D721Med (cell line): ENCODE results near the gene IL1RAPL1.

Experiments used
- DNase-seq: peaks from one replicate; pipeline ENCODE4 v3.0.0; 2011; ENCODE audit warnings: low spot score; ENCODE audit not compliant: insufficient read length
- FAIRE-seq: peaks from 2 replicates; lab custom pipeline; 2011; peaks lifted over from hg19 to GRCh38; lab: Jason Lieb, UNC
- TF ChIP-seq, protein P1 (sequence below): IDR thresholded peaks from 2 replicates; pipeline ENCODE4 v1.5.1; 2012; ENCODE audit warnings: mild to moderate bottlenecking, control low read depth; ENCODE audit not compliant: insufficient read depth; ENCODE audit errors: missing control alignments

Gene IL1RAPL1

GRCh38 chrX:29468911-29469494, 881.8 kb downstream of the IL1RAPL1 start:
- TF ChIP-seq, protein P1, sequence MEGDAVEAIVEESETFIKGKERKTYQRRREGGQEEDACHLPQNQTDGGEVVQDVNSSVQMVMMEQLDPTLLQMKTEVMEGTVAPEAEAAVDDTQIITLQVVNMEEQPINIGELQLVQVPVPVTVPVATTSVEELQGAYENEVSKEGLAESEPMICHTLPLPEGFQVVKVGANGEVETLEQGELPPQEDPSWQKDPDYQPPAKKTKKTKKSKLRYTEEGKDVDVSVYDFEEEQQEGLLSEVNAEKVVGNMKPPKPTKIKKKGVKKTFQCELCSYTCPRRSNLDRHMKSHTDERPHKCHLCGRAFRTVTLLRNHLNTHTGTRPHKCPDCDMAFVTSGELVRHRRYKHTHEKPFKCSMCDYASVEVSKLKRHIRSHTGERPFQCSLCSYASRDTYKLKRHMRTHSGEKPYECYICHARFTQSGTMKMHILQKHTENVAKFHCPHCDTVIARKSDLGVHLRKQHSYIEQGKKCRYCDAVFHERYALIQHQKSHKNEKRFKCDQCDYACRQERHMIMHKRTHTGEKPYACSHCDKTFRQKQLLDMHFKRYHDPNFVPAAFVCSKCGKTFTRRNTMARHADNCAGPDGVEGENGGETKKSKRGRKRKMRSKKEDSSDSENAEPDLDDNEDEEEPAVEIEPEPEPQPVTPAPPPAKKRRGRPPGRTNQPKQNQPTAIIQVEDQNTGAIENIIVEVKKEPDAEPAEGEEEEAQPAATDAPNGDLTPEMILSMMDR = no peak
- FAIRE-seq (no peak), DNase-seq (no peak)

DNA sequence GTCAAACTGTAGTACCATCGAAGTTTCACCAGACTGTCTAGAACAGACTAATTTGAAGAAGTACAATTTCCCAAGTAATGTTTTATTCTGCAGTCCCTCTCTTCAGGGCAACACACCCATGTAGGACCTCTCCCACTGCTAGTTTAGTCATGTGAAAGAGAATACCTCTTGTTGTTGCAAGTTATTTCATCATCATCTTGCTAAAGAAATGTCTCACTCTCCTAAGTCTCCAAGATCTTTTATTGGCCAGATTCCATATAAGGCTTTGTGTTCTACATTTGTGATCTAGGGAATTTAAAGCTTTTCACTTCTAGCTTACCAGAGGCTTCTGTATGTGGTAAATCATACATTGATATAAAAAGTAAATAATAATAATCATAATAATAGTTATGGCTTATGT, 882.8 kb downstream of the IL1RAPL1 start:
- DNase-seq = no peak
- no peak for FAIRE-seq
- TF ChIP-seq, protein P1 = no peak

DNA sequence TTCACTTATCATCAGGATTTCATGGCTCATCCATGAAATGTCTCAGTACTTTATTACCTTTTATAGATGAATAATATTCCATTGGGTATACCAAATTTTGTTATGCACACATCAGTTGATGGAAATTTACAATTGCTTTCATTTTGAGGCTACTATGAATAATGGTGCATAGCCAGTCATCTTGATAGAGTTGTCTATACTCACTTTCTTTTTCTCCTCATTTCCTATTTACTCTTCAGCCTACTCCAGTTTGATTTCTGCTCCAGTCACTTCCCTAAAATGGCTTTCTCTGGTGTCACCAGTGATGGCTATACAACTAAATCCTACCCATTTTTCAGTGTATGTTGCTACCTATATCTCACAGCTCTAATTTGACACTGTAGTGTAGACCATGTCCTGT, 884.6 kb downstream of the IL1RAPL1 start:
- DNase-seq (no peak), FAIRE-seq (no peak)
- TF ChIP-seq, protein P1 = no peak

DNA sequence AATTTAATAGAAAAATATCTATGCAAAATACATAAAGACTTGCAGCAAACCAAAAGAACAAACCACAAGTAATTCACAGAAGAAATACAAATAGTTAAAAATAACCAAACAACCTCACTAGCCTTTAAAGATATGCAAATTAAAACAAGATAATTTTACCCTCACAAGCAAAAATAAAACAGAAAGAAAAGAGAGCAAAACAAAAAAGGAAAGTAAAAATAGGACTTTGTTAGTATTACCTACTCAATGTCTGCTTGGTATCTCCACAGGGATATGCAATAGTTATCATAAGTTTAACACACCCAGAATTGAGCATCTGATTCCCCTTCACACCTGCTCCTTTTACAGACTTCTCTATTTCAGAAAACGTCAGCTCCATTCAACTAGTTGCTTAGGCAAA, 890.6 kb downstream of the IL1RAPL1 start:
- FAIRE-seq (no peak), DNase-seq (no peak)
- TF ChIP-seq, protein P1 = no peak

- TF ChIP-seq, protein P1 = peak; percentile 28
- FAIRE-seq = no peak
- DNase-seq = no peak
These were observed 891.3 kb downstream of the IL1RAPL1 start for GRCh38 chrX:29478336-29479069.

DNA sequence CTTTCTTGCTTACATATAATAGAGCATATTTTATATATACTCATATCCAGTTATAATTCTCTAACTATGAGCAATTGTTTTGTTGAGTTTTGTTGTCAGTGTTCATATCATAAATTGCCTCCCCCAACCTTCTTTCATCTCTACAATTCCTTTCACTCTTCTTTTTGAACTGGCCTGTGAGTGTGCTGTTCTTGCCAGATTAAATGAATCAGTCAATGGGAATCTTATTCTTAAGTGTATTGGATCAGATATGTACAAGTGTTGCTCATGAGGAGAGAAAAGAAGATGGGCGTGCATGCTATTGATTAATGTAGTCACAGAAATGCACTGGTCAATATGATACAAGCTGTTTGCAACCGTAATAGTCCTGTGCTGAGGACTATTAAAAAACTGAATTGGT, 900.0 kb downstream of the IL1RAPL1 start:
- no peak for DNase-seq
- TF ChIP-seq, protein P1 = no peak
- no peak for FAIRE-seq

DNA sequence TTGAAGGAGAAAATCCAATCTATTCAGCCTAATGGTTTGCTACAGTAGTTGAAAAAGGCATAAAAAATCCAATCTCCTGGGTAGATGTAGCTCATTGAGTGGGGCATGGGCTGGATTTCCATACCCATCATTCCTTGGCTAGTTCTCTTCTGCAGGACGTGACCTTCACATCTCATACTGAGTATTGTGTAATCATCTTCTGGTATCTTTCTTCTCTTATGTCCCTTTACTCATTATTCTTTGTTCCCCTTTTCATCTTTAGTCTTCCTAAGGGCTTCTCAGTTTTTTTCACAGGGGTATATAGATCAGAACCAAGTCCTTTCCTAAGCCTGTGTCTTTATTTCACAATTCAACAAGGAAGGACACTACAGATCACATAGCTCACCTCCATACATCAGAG, 900.5 kb downstream of the IL1RAPL1 start:
- DNase-seq (no peak), FAIRE-seq (no peak)
- TF ChIP-seq, protein P1 = no peak
